KMS-11 (cell line): ENCODE measurements around the gene APLN.

ENCODE experiments used
- H2AFZ ChIP-seq: fragments of 200-600 bp; sonication (generic); 2 replicates; pipeline ENCODE4 v1.6.1; 2016; ENCODE audit warnings: antibody characterized with exemption, mixed run types, low read depth
- H3K27ac ChIP-seq: fragments of 200-600 bp; sonication (generic); 2 replicates; pipeline ENCODE4 v1.6.1; 2016; ENCODE audit warnings: mild to moderate bottlenecking, mixed run types
- H3K27me3 ChIP-seq: fragments of 200-600 bp; sonication (generic); 2 replicates; pipeline ENCODE4 v1.6.1; 2017; ENCODE audit warnings: mild to moderate bottlenecking, low read depth, mixed run types, moderate library complexity; ENCODE audit not compliant: insufficient read depth
- H3K36me3 ChIP-seq: fragments of 200-600 bp; sonication (generic); 2 replicates; pipeline ENCODE4 v1.6.1; 2017; ENCODE audit warnings: mild to moderate bottlenecking, mixed run types; ENCODE audit not compliant: insufficient read depth
- H3K4me1 ChIP-seq: fragments of 200-600 bp; sonication (generic); 2 replicates; pipeline ENCODE4 v1.6.1; 2016; ENCODE audit warnings: mild to moderate bottlenecking, low read depth, mixed run types; ENCODE audit not compliant: poor library complexity, severe bottlenecking
- H3K4me2 ChIP-seq: fragments of 200-600 bp; sonication (generic); 2 replicates; pipeline ENCODE4 v1.7.0; 2016; ENCODE audit warnings: mild to moderate bottlenecking, mixed run types
- H3K4me3 ChIP-seq: fragments of 200-600 bp; sonication (generic); IDR thresholded peaks from 2 replicates; pipeline ENCODE4 v1.6.1; 2017; ENCODE audit warnings: low read depth, low read length, mixed read lengths; ENCODE audit not compliant: insufficient read depth
- H3K79me2 ChIP-seq: fragments of 200-600 bp; sonication (generic); 2 replicates; pipeline ENCODE4 v1.6.1; 2016; ENCODE audit warnings: low read depth, mixed run types; ENCODE audit not compliant: insufficient read depth
- H3K9ac ChIP-seq: fragments of 200-600 bp; sonication (generic); 2 replicates; pipeline ENCODE4 v1.6.1; 2016; ENCODE audit warnings: mild to moderate bottlenecking, mixed run types
- H4K20me1 ChIP-seq: fragments of 200-600 bp; sonication (generic); 2 replicates; pipeline ENCODE4 v1.6.1; 2016; ENCODE audit warnings: mild to moderate bottlenecking, mixed run types; ENCODE audit not compliant: insufficient read depth
- CTCF ChIP-seq: fragments of 200-600 bp; sonication (generic); conservative IDR thresholded peaks from 2 replicates; pipeline ENCODE4 v1.6.1; 2017; ENCODE audit warnings: low read depth, mild to moderate bottlenecking, antibody characterized with exemption, low read length, moderate library complexity, mixed read lengths

Gene APLN

GRCh38 chrX:129622757-129623301 lies 31.9 kb downstream of the APLN start:
- H3K79me2 ChIP-seq = no peaks in the 10 kb centered on the region
- H3K4me1 ChIP-seq = no peaks in the 10 kb centered on the region
- no peak overlapping the region for H3K4me3 ChIP-seq
- no peak overlapping the region for H2AFZ ChIP-seq
- H3K4me2 ChIP-seq = no peak overlapping the region
- no peak overlapping the region for H3K9ac ChIP-seq
- no peak for TF ChIP-seq CTCF
- H3K27me3 ChIP-seq = no peaks in the 10 kb centered on the region
- H3K27ac ChIP-seq = no peak overlapping the region
- no peaks in the 10 kb centered on the region for H3K36me3 ChIP-seq
- no peaks in the 10 kb centered on the region for H4K20me1 ChIP-seq

GRCh38 chrX:129618997-129619396 lies 35.8 kb downstream of the APLN start:
- peaks cover 3% of the 10 kb centered on the region for H3K4me1 ChIP-seq
- H3K4me3 ChIP-seq = no peak overlapping the region
- H3K79me2 ChIP-seq = no peaks in the 10 kb centered on the region
- H3K4me2 ChIP-seq = no peak overlapping the region
- H3K9ac ChIP-seq = no peak overlapping the region
- H3K36me3 ChIP-seq = no peaks in the 10 kb centered on the region
- no peaks in the 10 kb centered on the region for H3K27me3 ChIP-seq
- H3K27ac ChIP-seq = no peak overlapping the region
- no peak overlapping the region for H2AFZ ChIP-seq
- no peak for TF ChIP-seq CTCF
- H4K20me1 ChIP-seq = no peaks in the 10 kb centered on the region

- TF ChIP-seq CTCF = no peak
- Histone ChIP-seq H3K36me3 (no peaks in the 10 kb centered on the region), H3K4me2 (no peak overlapping the region), H3K27ac (no peak overlapping the region), H3K9ac (no peak overlapping the region), H3K79me2 (no peaks in the 10 kb centered on the region), H3K27me3 (no peaks in the 10 kb centered on the region), H3K4me1 (peaks cover 12% of the 10 kb centered on the region), H2AFZ (no peak overlapping the region), H4K20me1 (no peaks in the 10 kb centered on the region), H3K4me3 (no peak overlapping the region)
Observed at GRCh38 chrX:129617420-129617819, 37.3 kb downstream of the APLN start.

GRCh38 chrX:129614481-129615255 lies 40.1 kb downstream of the APLN start:
- H3K27ac ChIP-seq = no peak overlapping the region
- H4K20me1 ChIP-seq = no peaks in the 10 kb centered on the region
- no peak overlapping the region for H3K4me3 ChIP-seq

More at GRCh38 chrX:129614481-129615255, 40.1 kb downstream of the APLN start:
- Histone ChIP-seq H2AFZ (no peak overlapping the region), H3K27me3 (no peaks in the 10 kb centered on the region), H3K4me2 (no peak overlapping the region), H3K4me1 (peaks cover 12% of the 10 kb centered on the region), H3K9ac (no peak overlapping the region), H3K79me2 (no peaks in the 10 kb centered on the region), H3K36me3 (no peaks in the 10 kb centered on the region)
- TF ChIP-seq CTCF = no peak
